A673 (cell line): Measurements from ENCODE around the gene AHRR.

ENCODE experiments used
- EZH2 ChIP-seq: fragments of 200-600 bp; sonication (generic); IDR thresholded peaks from 2 replicates; pipeline ENCODE4 v1.6.1; 2017; ENCODE audit warnings: borderline replicate concordance, low read depth, mild to moderate bottlenecking, mixed read lengths, antibody characterized with exemption, low read length; ENCODE audit not compliant: poor library complexity, severe bottlenecking
- TF ChIP-seq, protein P1 (sequence below): fragments of 300-800, 200-600 bp; sonication (generic); conservative IDR thresholded peaks from 2 replicates; pipeline ENCODE4 v1.5.1; 2017; ENCODE audit warnings: low read depth, mild to moderate bottlenecking, antibody characterized with exemption, low read length, moderate library complexity, mixed read lengths

DNA sequence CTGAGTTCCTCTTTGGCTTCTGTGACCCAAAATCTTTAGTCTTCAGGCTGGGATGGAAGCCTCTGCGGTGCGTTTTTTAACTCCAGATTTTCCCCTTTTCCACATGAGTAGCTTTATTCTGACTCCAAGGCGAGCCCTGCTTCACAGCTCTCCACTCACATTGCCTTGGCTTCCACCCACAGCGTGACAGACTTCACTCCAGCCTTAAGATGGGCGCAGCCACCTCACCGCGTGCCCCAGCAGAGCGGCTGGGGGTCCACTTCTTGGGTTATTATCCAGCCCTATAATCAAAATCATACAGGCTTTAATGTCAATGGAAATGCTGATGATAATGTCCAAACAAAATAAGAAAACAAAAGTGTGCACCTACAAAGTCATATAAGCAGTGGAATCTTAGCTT lies 122.7 kb downstream of the AHRR start:
- TF ChIP-seq, protein P1, sequence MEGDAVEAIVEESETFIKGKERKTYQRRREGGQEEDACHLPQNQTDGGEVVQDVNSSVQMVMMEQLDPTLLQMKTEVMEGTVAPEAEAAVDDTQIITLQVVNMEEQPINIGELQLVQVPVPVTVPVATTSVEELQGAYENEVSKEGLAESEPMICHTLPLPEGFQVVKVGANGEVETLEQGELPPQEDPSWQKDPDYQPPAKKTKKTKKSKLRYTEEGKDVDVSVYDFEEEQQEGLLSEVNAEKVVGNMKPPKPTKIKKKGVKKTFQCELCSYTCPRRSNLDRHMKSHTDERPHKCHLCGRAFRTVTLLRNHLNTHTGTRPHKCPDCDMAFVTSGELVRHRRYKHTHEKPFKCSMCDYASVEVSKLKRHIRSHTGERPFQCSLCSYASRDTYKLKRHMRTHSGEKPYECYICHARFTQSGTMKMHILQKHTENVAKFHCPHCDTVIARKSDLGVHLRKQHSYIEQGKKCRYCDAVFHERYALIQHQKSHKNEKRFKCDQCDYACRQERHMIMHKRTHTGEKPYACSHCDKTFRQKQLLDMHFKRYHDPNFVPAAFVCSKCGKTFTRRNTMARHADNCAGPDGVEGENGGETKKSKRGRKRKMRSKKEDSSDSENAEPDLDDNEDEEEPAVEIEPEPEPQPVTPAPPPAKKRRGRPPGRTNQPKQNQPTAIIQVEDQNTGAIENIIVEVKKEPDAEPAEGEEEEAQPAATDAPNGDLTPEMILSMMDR = no peak
- TF ChIP-seq EZH2 = no peak
